ENCODE results near the gene ESYT2.

The ESYT2 gene

GRCh38 chr7:158757404-158757989, 71.8 kb downstream of the ESYT2 start:
- TF ChIP-seq CTCF (IDR thresholded peaks at IDR 0.05; ENCODE audit: control insufficient read depth, insufficient read depth, low read depth, low read length, missing control alignments) = no peak

DNA sequence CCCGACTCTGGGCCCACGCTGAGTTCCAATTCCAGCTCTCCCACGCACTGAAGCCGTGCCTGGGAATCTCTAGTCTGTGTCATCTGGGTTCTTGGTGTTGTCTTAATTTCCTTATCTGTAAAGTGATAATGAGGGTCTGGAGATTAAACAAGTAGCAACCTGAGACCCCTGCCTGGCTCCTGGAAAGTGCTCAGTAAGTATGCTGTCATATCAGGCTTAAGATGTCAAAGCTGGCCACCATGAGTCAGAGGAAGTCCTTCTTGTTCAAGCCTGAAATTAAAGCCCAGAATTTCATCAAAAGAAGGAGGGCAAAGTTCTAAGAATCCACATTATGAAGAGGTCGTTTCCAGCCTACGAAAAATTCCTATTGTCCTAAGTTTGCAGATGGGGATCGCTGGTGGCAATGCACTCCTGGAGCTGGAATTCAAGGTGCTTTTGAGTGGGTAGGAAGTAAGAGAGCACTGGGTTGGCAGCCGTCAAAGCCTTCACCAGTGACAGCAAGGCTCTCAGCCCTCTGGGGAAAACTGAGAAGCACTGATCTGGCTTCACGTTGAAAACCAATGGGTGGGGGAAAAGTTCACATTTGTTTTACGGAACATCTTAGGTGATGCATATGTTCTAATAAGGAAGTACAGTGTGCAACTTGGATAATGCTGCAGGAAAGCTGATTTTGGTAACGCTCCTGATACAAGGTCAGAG, 74.4 kb downstream of the ESYT2 start:
- no peak overlapping the region for H3K4me3 ChIP-seq (ENCODE audit: control insufficient read depth, low read depth, low read length)
- no peak for TF ChIP-seq CTCF (IDR thresholded peaks at IDR 0.05; ENCODE audit: control insufficient read depth, insufficient read depth, low read depth, low read length, missing control alignments)
- DNase-seq (ENCODE audit: low read depth) = no peak

More at GRCh38 chr7:158757404-158757989, 71.8 kb downstream of the ESYT2 start:
- DNase-seq (ENCODE audit: low read depth) = no peak
- H3K4me3 ChIP-seq (ENCODE audit: control insufficient read depth, low read depth, low read length) = no peak overlapping the region

GRCh38 chr7:158753900-158754299, 75.4 kb downstream of the ESYT2 start:
- no peak overlapping the region for H3K4me3 ChIP-seq (ENCODE audit: control insufficient read depth, low read depth, low read length)
- DNase-seq (ENCODE audit: low read depth) = no peak
- no peak for TF ChIP-seq CTCF (IDR thresholded peaks at IDR 0.05; ENCODE audit: control insufficient read depth, insufficient read depth, low read depth, low read length, missing control alignments)

- no peak overlapping the region for H3K4me3 ChIP-seq (ENCODE audit: control insufficient read depth, low read depth, low read length)
- no peak for TF ChIP-seq CTCF (IDR thresholded peaks at IDR 0.05; ENCODE audit: control insufficient read depth, insufficient read depth, low read depth, low read length, missing control alignments)
- DNase-seq (ENCODE audit: low read depth) = no peak
Measured at GRCh38 chr7:158751751-158752150, 77.6 kb downstream of the ESYT2 start.

DNA sequence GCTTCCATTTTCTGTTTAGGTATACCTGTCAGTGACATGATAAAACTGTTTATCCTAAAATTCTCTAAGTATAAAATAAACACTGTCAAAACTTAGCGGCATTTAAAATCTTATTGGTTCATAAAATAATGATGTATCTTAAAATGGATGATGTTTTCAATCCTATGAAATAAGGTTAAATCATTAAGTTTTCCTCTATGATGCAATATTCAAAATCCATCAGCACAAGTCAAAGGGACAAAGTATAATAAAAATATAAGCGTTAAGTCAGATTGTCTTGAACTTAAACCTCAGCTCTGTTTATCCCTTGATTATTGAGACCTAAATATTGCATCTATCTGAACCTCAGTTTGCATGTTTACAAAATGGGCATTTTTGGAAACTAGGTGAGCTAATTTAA, 78.1 kb downstream of the ESYT2 start:
- no peak for TF ChIP-seq CTCF (IDR thresholded peaks at IDR 0.05; ENCODE audit: control insufficient read depth, insufficient read depth, low read depth, low read length, missing control alignments)
- H3K4me3 ChIP-seq (ENCODE audit: control insufficient read depth, low read depth, low read length) = no peak overlapping the region
- DNase-seq (ENCODE audit: low read depth) = no peak

GRCh38 chr7:158750702-158751101, 78.6 kb downstream of the ESYT2 start:
- DNase-seq (ENCODE audit: low read depth) = no peak
- no peak for TF ChIP-seq CTCF (IDR thresholded peaks at IDR 0.05; ENCODE audit: control insufficient read depth, insufficient read depth, low read depth, low read length, missing control alignments)
- H3K4me3 ChIP-seq (ENCODE audit: control insufficient read depth, low read depth, low read length) = no peak overlapping the region
